Ishikawa (cell line): Measurements from ENCODE around the gene MAGEB18.

Experiments
- CEBPB ChIP-seq: IDR thresholded peaks from 2 replicates; pipeline ENCODE4 v1.6.1; 2012
- CREB1 ChIP-seq: IDR thresholded peaks from 2 replicates; pipeline ENCODE4 v1.6.1; 2012; ENCODE audit warnings: low read depth
- EGR1 ChIP-seq: IDR thresholded peaks from 2 replicates; pipeline ENCODE4 v1.6.1; 2012
- EP300 ChIP-seq: IDR thresholded peaks from 2 replicates; pipeline ENCODE4 v1.6.1; 2012; ENCODE audit warnings: borderline replicate concordance
- FOXM1 ChIP-seq: IDR thresholded peaks from 2 replicates; pipeline ENCODE4 v1.6.1; 2012; ENCODE audit warnings: low read depth, borderline replicate concordance
- NFIC ChIP-seq: IDR thresholded peaks from 2 replicates; pipeline ENCODE4 v1.6.1; 2012
- RAD21 ChIP-seq: IDR thresholded peaks from 2 replicates; pipeline ENCODE4 v1.6.1; 2012; ENCODE audit warnings: low read depth
- REST ChIP-seq: IDR thresholded peaks from 2 replicates; pipeline ENCODE4 v1.6.1; 2012; ENCODE audit warnings: low read depth, mild to moderate bottlenecking
- TAF1 ChIP-seq: IDR thresholded peaks from 2 replicates; pipeline ENCODE4 v1.6.1; 2012; ENCODE audit warnings: low read depth, mild to moderate bottlenecking
- TCF12 ChIP-seq: IDR thresholded peaks from 2 replicates; pipeline ENCODE4 v1.6.1; 2012; ENCODE audit warnings: low read depth
- TEAD4 ChIP-seq: IDR thresholded peaks from 2 replicates; pipeline ENCODE4 v1.6.1; 2012
- YY1 ChIP-seq: IDR thresholded peaks from 2 replicates; pipeline ENCODE4 v1.6.1; 2012; ENCODE audit warnings: low read depth
- ZBTB7A ChIP-seq: IDR thresholded peaks from 2 replicates; pipeline ENCODE4 v1.6.1; 2012; ENCODE audit warnings: low read depth
- TF ChIP-seq, protein P1 (sequence below): IDR thresholded peaks from 2 replicates; pipeline ENCODE4 v1.6.1; 2012
- TF ChIP-seq, protein P2 (sequence below): IDR thresholded peaks from 2 replicates; pipeline ENCODE4 v1.6.1; 2012

MAGEB18 gene

GRCh38 chrX:26138274-26138673 lies at the start of gene MAGEB18:
Gene MAGEB18 (plus strand): TSS chrX:26138343. CDS start chrX:26138986, 643 bp downstream.
- TF ChIP-seq ZBTB7A (no peak), YY1 (no peak), NFIC (no peak), TAF1 (no peak), RAD21 (no peak), CREB1 (no peak), FOXM1 (no peak), REST (no peak)

DNA sequence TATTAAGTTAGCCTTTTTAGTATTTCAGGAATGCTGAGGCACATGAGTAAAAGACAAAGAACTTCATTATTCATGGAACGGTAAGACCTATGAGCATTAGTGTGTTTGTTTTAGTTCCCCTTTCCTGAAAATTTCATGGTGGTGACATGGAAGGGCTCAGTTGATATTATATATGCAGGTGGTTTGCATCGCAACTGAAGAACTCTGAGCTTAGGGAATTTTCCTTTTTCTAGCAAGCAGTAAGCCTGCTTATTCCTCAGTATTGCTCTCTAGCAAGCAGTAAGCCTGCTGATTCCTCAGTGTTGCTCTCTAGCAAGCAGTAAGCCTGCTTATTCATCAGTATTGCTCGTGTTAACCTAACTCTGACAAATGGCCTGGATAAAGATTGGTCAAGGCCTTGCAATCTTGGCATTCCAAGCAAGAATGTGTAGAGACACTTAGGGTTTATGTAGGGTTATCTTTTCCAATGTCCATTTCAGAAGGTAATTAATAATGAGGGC lies 37.7 kb upstream of the MAGEB18 start:
- no peak for TF ChIP-seq TCF12
- TF ChIP-seq CEBPB: no peak

DNA sequence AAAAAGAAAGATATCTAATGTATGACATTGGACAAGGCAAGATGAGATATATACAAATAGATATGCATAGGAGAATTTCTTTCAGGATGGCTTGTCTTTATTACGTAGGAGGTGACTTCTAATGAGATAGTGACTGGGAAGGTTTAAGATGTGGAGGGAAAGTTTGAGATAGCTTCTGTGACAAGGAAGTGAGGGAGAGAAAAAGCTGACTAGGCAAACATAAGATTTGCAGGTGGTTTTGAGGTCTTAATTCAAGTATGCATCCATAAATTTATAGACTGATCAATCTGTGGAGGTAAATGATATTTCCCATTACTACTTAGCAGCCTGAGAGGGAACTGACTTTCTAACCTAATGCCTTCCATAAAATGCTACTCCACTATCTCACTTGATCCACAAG lies 29.0 kb upstream of the MAGEB18 start:
- TF ChIP-seq NFIC (no peak), EP300 (no peak), REST (no peak), TCF12 (no peak), EGR1 (no peak), YY1 (no peak), CREB1 (no peak), FOXM1 (no peak), TAF1 (no peak), RAD21 (no peak), TEAD4 (no peak), ZBTB7A (no peak), CEBPB (no peak)
- TF ChIP-seq, protein P1, sequence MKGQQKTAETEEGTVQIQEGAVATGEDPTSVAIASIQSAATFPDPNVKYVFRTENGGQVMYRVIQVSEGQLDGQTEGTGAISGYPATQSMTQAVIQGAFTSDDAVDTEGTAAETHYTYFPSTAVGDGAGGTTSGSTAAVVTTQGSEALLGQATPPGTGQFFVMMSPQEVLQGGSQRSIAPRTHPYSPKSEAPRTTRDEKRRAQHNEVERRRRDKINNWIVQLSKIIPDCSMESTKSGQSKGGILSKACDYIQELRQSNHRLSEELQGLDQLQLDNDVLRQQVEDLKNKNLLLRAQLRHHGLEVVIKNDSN: no peak
- TF ChIP-seq, protein P2, sequence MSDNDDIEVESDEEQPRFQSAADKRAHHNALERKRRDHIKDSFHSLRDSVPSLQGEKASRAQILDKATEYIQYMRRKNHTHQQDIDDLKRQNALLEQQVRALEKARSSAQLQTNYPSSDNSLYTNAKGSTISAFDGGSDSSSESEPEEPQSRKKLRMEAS: no peak

DNA sequence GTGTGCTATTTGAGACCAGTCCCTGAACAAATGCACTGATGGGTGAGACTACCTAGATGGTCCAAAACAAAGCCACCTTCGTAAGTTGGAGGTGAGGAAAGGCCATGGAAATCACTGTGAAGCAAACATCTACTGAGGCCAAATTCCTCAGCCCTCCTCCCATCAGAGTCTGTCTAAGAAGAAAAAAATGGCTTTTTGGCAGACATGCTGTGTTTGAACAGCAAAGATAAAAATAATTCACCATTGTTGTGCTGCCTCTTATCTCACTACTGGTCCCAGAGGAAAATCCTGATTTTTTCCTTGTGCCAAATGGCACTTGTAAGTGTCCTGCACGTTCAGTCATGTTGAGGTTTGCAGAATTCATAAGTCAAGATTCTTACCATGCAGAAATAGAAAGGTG lies 7.9 kb downstream of the MAGEB18 start:
- TF ChIP-seq REST: no peak
- TF ChIP-seq EP300: no peak
- TF ChIP-seq TEAD4: no peak
- TF ChIP-seq ZBTB7A: no peak
- TF ChIP-seq, protein P1: no peak
- TF ChIP-seq RAD21: no peak

DNA sequence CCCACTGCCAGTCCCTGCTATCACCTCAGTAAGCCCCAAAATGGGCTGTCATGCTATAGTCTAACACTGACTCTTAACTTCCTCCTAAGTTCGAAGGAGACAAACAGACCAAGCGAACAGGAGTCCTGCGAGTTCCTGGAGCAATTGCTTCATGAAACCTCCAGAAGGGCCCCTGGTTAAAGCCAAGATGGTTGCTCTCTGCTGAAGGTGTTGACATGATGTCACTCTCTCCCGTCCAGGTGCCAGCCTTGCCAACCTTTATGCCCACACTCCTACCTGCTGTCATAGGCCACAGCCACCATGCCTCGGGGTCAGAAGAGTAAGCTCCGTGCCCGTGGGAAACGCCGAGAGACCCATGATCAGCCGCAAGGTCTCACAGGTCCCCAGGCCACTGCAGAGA lies 22.2 kb downstream of the MAGEB18 start, which contains the start of gene MAGEB6B:
TSS of gene MAGEB6B (plus strand) at position 301 of the 400 bp plus-strand sequence. CDS start at position 301, 0 bp downstream.
- no peak for TF ChIP-seq ZBTB7A
- TF ChIP-seq TAF1: no peak
- TF ChIP-seq TCF12: no peak
- no peak for TF ChIP-seq FOXM1
- TF ChIP-seq NFIC: no peak
- TF ChIP-seq, protein P1: no peak
- no peak for TF ChIP-seq YY1
- TF ChIP-seq TEAD4: no peak
- TF ChIP-seq, protein P2: no peak
- TF ChIP-seq CREB1: no peak
- no peak for TF ChIP-seq REST
- no peak for TF ChIP-seq RAD21
- no peak for TF ChIP-seq EP300
- TF ChIP-seq EGR1: no peak
- TF ChIP-seq CEBPB: no peak
